GM18909 (cell line): ENCODE measurements around the gene AP1G2.

ENCODE experiments used
- ATAC-seq: cut with Tn5 transposase; IDR thresholded peaks from one replicate; pipeline ENCODE4 v1.9.1; 2021; ENCODE audit warnings: mild to moderate bottlenecking; ENCODE audit not compliant: unreplicated experiment, poor library complexity

Gene AP1G2

GRCh38 chr14:23558346-23559009 lies 9.1 kb downstream of the AP1G2 start:
- ATAC-seq = no peak

- no peak for ATAC-seq
Observed at GRCh38 chr14:23557946-23558345, 9.6 kb downstream of the AP1G2 start.

GRCh38 chr14:23557521-23557920 lies 10.1 kb downstream of the AP1G2 start:
- ATAC-seq = no peak

GRCh38 chr14:23556700-23557440 lies 10.7 kb downstream of the AP1G2 start:
- no peak for ATAC-seq

GRCh38 chr14:23555882-23556699 lies 11.5 kb downstream of the AP1G2 start, which contains the start of gene THTPA:
Gene THTPA, plus strand, starts transcription at chr14:23556271. Its CDS starts 487 bp downstream, at chr14:23556758.
- ATAC-seq = peak; percentile 87

GRCh38 chr14:23555533-23555881 lies 12.1 kb downstream of the AP1G2 start:
- ATAC-seq = no peak

GRCh38 chr14:23551266-23552028 lies 16.1 kb downstream of the AP1G2 start, which contains the start of gene ZFHX2:
Gene ZFHX2, minus strand, starts transcription at chr14:23551765. Its CDS starts 16,440 bp downstream, at chr14:23535325.
- ATAC-seq = peak; percentile 67

- ATAC-seq = no peak
Observed at GRCh38 chr14:23550812-23551265, 16.8 kb downstream of the AP1G2 start.

GRCh38 chr14:23550131-23550811 lies 17.3 kb downstream of the AP1G2 start:
- ATAC-seq = no peak

- no peak for ATAC-seq
Observed at GRCh38 chr14:23548351-23549318, 19.0 kb downstream of the AP1G2 start.

GRCh38 chr14:23547924-23548323 lies 19.7 kb downstream of the AP1G2 start:
- no peak for ATAC-seq

GRCh38 chr14:23546450-23547035 lies 21.0 kb downstream of the AP1G2 start:
- no peak for ATAC-seq

- no peak for ATAC-seq
Observed at GRCh38 chr14:23545740-23546365, 21.7 kb downstream of the AP1G2 start.

- no peak for ATAC-seq
Observed at GRCh38 chr14:23544511-23545447, 22.8 kb downstream of the AP1G2 start.

- no peak for ATAC-seq
Observed at GRCh38 chr14:23543403-23543802, 24.2 kb downstream of the AP1G2 start.

- ATAC-seq = no peak
Observed at GRCh38 chr14:23542261-23542660, 25.3 kb downstream of the AP1G2 start.

- ATAC-seq = no peak
Observed at GRCh38 chr14:23540141-23540469, 27.5 kb downstream of the AP1G2 start.
